Activated CD8-positive, alpha-beta T cell treated with anti-CD3 and anti-CD28 coated beads, Interleukin-2, amount 10 ng/mL, durations not matched to agents 7 days and 5 days (primary cell): ENCODE data around the gene DUXB. TPM values are rescaled to one million over a fixed set of nuclear protein-coding genes. Genes with fewer than 3 reads are reported as not detected.
A peak's percentile ranks its signal among the peaks of the same experiment; 100 is the strongest.

Source experiments
- ATAC-seq: fragments of 150-1000 bp; cut with Tn5 transposase; one replicate; pipeline ENCODE4 v1.10.0; 2021; ENCODE audit warnings: moderate library complexity
- CTCF ChIA-PET: fragments of 350-600 bp; sonication (Branson Sonifier 250); formaldehyde crosslinking; loops from one replicate; lab custom pipeline; 2021; ENCODE audit warnings: antibody characterized with exemption; lab: Charles Lee
- POLR2A ChIA-PET: fragments of 350-600 bp; sonication (Branson Sonifier 250); formaldehyde crosslinking; loops from one replicate; lab custom pipeline; 2021; ENCODE audit warnings: antibody characterized with exemption; lab: Charles Lee
- DNase-seq: peaks from one replicate; pipeline ENCODE4 v3.0.0-alpha.2; 2020
- H3K27ac Mint-ChIP-seq: one replicate; pipeline ENCODE4 v1.8.0; 2021; ENCODE audit warnings: mild to moderate bottlenecking, mixed read lengths
- H3K27me3 Mint-ChIP-seq: one replicate; pipeline ENCODE4 v1.8.0; 2021; ENCODE audit warnings: low read depth, mixed read lengths
- H3K36me3 Mint-ChIP-seq: one replicate; pipeline ENCODE4 v1.8.0; 2021; ENCODE audit warnings: low read depth, mixed read lengths
- H3K4me1 Mint-ChIP-seq: one replicate; pipeline ENCODE4 v1.8.0; 2021; ENCODE audit warnings: low read depth, mixed read lengths
- H3K4me3 Mint-ChIP-seq: one replicate; pipeline ENCODE4 v1.8.0; 2021; ENCODE audit warnings: mild to moderate bottlenecking, mixed read lengths
- H3K9me3 Mint-ChIP-seq: one replicate; pipeline ENCODE4 v1.8.0; 2022; ENCODE audit warnings: mixed read lengths; ENCODE audit not compliant: insufficient read depth
- total RNA-seq, 2 experiments: library from RNA; stranded (reverse); gene quantifications; one replicate each; pipeline ENCODE4 v1.2.3, GENCODE V29; 2021

Gene DUXB
- total RNA-seq, 2 experiments from 2014 or later, result not detected

DNA sequence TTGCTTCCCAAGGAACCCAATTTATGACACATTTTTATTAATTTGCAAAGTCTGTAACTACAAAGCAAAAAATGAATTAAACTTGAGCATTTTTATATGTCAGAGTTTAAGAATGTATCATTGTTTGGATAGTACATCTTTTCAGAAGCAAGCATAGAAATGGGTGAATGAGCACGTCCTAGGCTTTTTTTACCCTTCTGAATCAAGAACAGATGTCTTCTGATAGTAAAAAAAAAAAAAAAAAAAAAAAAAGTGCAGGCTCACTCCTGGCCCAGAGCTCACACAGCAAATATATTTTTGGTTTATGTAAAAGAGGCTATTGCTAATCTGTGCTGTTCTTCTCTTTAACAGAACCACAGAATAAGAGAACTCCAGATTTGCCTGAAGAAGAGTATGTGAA lies 47.3 kb downstream of the DUXB start:
- Mint-ChIP-seq H3K36me3 (peaks cover 65% of the 10 kb centered on the region), H3K4me1 (peaks cover 38% of the 10 kb centered on the region), H3K27me3 (no peaks in the 10 kb centered on the region), H3K27ac (peak overlapping the region; percentile 58), H3K4me3 (no peak overlapping the region), H3K9me3 (no peaks in the 10 kb centered on the region)
- CTCF ChIA-PET, result no interaction called here
- POLR2A ChIA-PET, result no interaction called here
- DNase-seq (no peak), ATAC-seq (no peak)

DNA sequence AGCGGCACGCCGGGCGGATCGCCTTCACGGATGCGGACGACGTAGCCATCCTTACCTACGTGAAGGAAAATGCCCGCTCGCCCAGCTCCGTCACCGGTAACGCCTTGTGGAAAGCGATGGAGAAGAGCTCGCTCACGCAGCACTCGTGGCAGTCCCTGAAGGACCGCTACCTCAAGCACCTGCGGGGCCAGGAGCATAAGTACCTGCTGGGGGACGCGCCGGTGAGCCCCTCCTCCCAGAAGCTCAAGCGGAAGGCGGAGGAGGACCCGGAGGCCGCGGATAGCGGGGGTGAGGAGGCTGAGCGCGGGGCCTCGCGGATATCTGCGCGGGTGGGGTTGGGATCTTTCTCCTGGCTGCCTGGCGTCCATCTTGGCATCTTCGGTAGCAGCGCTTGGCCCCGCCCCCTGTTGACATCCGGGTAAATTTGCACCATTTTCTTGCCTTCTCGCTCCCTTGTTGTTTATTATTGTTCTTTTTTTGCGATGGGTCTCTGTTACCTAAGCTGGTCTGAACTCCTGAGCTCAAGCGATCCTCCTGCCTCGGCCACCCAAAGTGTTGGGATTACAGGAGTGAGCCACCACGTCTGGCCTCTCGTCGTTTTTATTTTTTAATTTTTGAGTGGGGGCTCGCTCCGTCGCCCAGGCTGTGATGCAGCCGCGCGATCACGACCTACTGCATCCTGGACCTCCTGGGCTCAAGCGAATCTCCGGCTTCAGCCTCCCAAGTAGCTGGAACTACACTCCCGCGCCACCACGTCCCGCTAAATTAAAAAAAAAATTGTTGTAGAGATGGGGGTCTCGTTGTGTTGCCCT lies 52.8 kb downstream of the DUXB start:
- CTCF ChIA-PET, result interaction anchor here (0.6 to 3.5 kb wide), 11 partner anchors 11 to 1368 kb away, joined by 3 to 25 read pairs (median 3); partner anchors contain the start of genes ADAT1, TMEM170A, TMEM231 and ZNRF1
- no peaks in the 10 kb centered on the region for H3K27me3 Mint-ChIP-seq

DNA sequence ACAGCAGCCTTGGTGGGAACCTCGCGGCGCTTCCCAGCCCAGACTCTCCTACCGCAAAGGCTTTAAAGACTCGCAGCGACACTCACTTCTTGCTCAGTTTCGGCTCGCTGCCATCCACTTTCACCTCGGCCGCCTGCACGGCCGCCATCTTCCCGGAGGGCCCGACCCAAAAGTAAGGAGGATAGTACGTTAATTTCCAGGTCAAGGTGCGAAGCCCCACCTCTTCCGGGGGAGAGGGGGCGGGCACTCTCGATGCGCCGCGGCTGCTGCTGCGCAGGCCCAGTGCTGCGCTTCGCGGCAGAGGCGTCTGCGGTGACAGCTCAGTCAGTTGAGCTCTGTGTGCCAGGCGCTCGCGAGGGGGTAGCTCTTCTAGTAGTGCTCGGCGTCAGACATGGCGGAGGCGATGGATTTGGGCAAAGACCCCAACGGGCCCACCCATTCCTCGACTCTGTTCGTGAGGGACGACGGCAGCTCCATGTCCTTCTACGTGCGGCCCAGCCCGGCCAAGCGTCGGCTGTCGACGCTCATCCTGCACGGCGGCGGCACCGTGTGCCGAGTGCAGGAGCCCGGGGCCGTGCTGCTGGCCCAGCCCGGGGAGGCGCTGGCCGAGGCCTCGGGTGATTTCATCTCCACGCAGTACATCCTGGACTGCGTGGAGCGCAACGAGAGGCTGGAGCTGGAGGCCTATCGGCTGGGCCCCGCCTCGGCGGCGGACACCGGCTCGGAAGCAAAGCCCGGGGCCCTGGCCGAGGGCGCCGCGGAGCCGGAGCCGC lies 53.6 kb downstream of the DUXB start, which contains the start of the genes KARS1 and TERF2IP:
KARS1 (minus strand) TSS at position 174 of the 773 bp plus-strand sequence; CDS start at position 148, 26 bp downstream.
TERF2IP (plus strand) TSS at position 282 of the 773 bp plus-strand sequence; CDS start at position 392, 110 bp downstream.
- Mint-ChIP-seq H3K4me3 (peak within 1 kb of the TSS; percentile 98), H3K27me3 (no peaks in the 10 kb centered on the region), H3K36me3 (peaks cover 54% of the 10 kb centered on the region), H3K9me3 (no peaks in the 10 kb centered on the region), H3K27ac (peak within 1 kb of the TSS; percentile 97), H3K4me1 (peaks cover 61% of the 10 kb centered on the region)
- ATAC-seq, result peak; percentile 93
- CTCF ChIA-PET, result interaction anchor here (0.7 to 3.5 kb wide), 11 partner anchors 8 to 663 kb away, joined by 3 to 25 read pairs (median 3); partner anchors contain the start of genes ADAT1, TMEM170A, TMEM231 and WDR59
- peak; percentile 96 for DNase-seq
- POLR2A ChIA-PET, result interaction anchor here (0.6 to 5.6 kb wide), 25 partner anchors 9 to 1564 kb away, joined by 3 to 88 read pairs (median 5); partner anchors contain the start of genes ADAT1, CFDP1, GABARAPL2 and MON1B

More for the DNA sequence above, 52.8 kb downstream of the DUXB start:
- Mint-ChIP-seq H3K9me3 (no peaks in the 10 kb centered on the region), H3K27ac (peak overlapping the region; percentile 96), H3K36me3 (peaks cover 53% of the 10 kb centered on the region), H3K4me1 (peaks cover 64% of the 10 kb centered on the region), H3K4me3 (peak overlapping the region; percentile 98)
- DNase-seq, result peak; percentile 91
- peak; percentile 36 for ATAC-seq
- POLR2A ChIA-PET, result interaction anchor here (0.6 to 5.6 kb wide), 24 partner anchors 8 to 1563 kb away, joined by 3 to 88 read pairs (median 4); partner anchors contain the start of genes ADAT1, CFDP1 and GABARAPL2

DNA sequence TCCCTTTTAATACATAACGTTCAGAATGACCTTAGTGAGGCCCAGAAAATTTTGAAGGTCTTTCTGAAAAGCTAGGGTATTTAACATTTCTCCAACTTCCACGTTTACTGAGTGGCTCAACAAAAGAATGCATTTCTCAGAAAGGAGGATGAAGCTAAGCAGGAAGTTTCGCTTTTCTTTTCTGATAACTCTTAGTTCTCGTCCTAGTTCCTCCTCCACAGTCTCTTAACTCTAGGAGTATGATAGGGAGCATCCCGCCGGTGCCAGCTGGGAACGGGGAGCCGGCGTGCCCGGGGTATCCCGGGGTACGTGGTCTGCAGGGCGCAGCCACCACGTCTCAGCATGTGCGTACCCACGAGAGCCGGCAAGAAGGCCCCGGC lies 54.2 kb downstream of the DUXB start:
- Mint-ChIP-seq H3K4me1 (peaks cover 61% of the 10 kb centered on the region), H3K27me3 (no peaks in the 10 kb centered on the region), H3K27ac (peak overlapping the region; percentile 97), H3K36me3 (peaks cover 58% of the 10 kb centered on the region), H3K9me3 (no peaks in the 10 kb centered on the region), H3K4me3 (peak overlapping the region; percentile 98)
- ATAC-seq (peak; percentile 26), DNase-seq (no peak)
- POLR2A ChIA-PET, result interaction anchor here (0.6 to 5.6 kb wide), 21 partner anchors 9 to 1544 kb away, joined by 3 to 88 read pairs (median 6); partner anchors contain the start of genes ADAT1, CFDP1, GABARAPL2 and MON1B
- CTCF ChIA-PET, result interaction anchor here (0.7 to 3.5 kb wide), 11 partner anchors 9 to 663 kb away, joined by 3 to 25 read pairs (median 3); partner anchors contain the start of genes ADAT1, TMEM170A, TMEM231 and WDR59

DNA sequence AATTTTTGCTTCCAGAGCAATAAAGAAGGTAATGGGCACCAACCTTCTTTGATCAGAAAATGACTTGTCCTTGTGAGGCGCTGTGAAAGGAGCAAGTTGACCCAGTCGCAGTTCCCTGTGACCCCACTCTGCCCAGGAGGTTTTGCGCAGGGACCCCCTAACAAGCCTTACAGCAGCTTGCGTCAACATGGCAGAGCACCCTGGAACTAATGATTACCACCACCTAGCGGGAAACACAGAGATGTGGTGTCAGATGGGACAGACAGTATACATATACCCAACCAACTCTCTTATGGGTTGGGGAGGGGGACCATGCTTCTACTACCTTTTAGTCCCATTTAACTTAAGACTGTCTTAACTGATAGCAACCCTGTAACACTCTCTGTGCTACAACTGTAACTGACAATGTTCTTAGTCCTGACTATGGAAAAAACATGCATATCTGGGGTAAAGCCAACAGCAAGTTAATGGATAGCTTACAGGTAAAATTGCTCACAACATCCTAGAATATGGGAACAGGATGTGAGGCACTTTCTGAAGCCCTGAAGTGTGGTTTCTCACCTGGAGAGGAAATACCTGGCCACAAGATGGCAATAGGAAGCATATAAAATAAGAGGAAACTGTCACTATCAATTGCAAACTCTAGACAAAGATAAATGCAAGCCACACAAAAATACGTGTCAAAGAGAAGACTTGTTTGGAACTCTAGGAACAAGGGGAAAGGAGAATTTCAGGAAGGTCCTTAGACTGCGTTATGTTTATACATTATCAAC lies 56.8 kb downstream of the DUXB start:
- H3K36me3 Mint-ChIP-seq, result peaks cover 69% of the 10 kb centered on the region
- no peaks in the 10 kb centered on the region for H3K9me3 Mint-ChIP-seq
- ChIA-PET POLR2A (interaction anchor here (0.7 to 1.4 kb wide), 3 partner anchors 12 to 180 kb away, joined by 3 to 5 read pairs (median 3); partner anchors contain the start of gene ADAT1), CTCF (interaction anchor here (1.8 kb wide), 2 partner anchors 23 to 119 kb away, joined by 4 to 9 read pairs; no protein-coding TSS in a partner anchor)
- H3K4me3 Mint-ChIP-seq, result peak overlapping the region; percentile 64
- H3K27ac Mint-ChIP-seq, result peak overlapping the region; percentile 70
- H3K27me3 Mint-ChIP-seq, result no peaks in the 10 kb centered on the region
- DNase-seq (no peak), ATAC-seq (no peak)
- peaks cover 43% of the 10 kb centered on the region for H3K4me1 Mint-ChIP-seq

Other genes starting within 250 kb of the DUXB start
- 10 to 100 TPM; 30.2 to 31.1 TPM for gene TMEM170A, start 236.8 kb downstream of the DUXB start, total RNA-seq
- not detected for gene CHST6, start 206.0 kb downstream of the DUXB start, total RNA-seq
- not detected for gene CHST5, start 165.4 kb downstream of the DUXB start, total RNA-seq
- gene TMEM231, start 145.2 kb downstream of the DUXB start, total RNA-seq, result 1 to 10 TPM; 2.1 to 2.3 TPM
- 10 to 100 TPM; 57.3 to 59.6 TPM for gene GABARAPL2, start 135.1 kb downstream of the DUXB start, total RNA-seq
- gene ADAT1, start 78.2 kb downstream of the DUXB start, total RNA-seq, result 10 to 100 TPM; 51.8 to 51.9 TPM
- gene KARS1, start 53.8 kb downstream of the DUXB start, total RNA-seq, result 100 to 1,000 TPM; 208 TPM
- gene TERF2IP, start 53.7 kb downstream of the DUXB start, total RNA-seq, result 10 to 100 TPM; 61.4 to 63.2 TPM
- gene CPHXL2, start 24.5 kb downstream of the DUXB start, total RNA-seq, result not detected
- not detected for gene CPHXL, start 25.0 kb upstream of the DUXB start, total RNA-seq